CD14-positive monocyte (primary cell): Measurements from ENCODE around the gene C19orf67. TPM values are rescaled to one million over a fixed set of nuclear protein-coding genes. Genes with fewer than 3 reads are reported as not detected.

Experiments used
- DNase-seq, 3 donors: peaks; one replicate each; pipeline ENCODE4 v3.0.0-alpha.2; 2011 to 2022
- H2AFZ ChIP-seq: 2 replicates; pipeline ENCODE4 v1.6.0; 2012; ENCODE audit warnings: mild to moderate bottlenecking, low read depth, low read length, inconsistent platforms; ENCODE audit not compliant: insufficient read depth, poor library complexity, severe bottlenecking
- H3K27ac ChIP-seq, 2 donors: 1 replicate in 1 of 2; 2 replicates in 1 of 2; pipeline ENCODE4 v1.5.1; 2012 to 2013; ENCODE audit warnings: low read length in 2 of 2, control low read depth in 1 of 2, inconsistent platforms in 1 of 2, low read depth in 1 of 2, mild to moderate bottlenecking in 1 of 2
- H3K27me3 ChIP-seq, 2 donors: one replicate each; pipeline versions ENCODE4 v1.6.0 to v1.6.1; 2011 to 2013; ENCODE audit warnings: low read length in 2 of 2; ENCODE audit not compliant: control insufficient read depth in 2 of 2, insufficient read depth in 2 of 2
- H3K36me3 ChIP-seq, 2 donors: replicated peaks in 1 of 2; 1 replicate in 1 of 2; 2 replicates in 1 of 2; pipeline versions ENCODE4 v1.5.1 to v1.6.1; 2012 to 2013; ENCODE audit warnings: low read length in 2 of 2, control low read depth in 1 of 2, inconsistent platforms in 1 of 2, mild to moderate bottlenecking in 1 of 2; ENCODE audit not compliant: insufficient read depth in 2 of 2, control insufficient read depth in 1 of 2
- H3K4me1 ChIP-seq, 2 donors: 1 replicate in 1 of 2; 2 replicates in 1 of 2; pipeline versions ENCODE4 v1.5.1 to v1.6.1; 2012 to 2013; ENCODE audit warnings: low read length in 2 of 2, control low read depth in 1 of 2, inconsistent platforms in 1 of 2, mild to moderate bottlenecking in 1 of 2, moderate library complexity in 1 of 2; ENCODE audit not compliant: insufficient read depth in 2 of 2, control insufficient read depth in 1 of 2
- H3K4me2 ChIP-seq: replicated peaks from 2 replicates; pipeline ENCODE3; 2012; ENCODE audit warnings: low read length, moderate library complexity, mild to moderate bottlenecking; ENCODE audit not compliant: poor library complexity, severe bottlenecking; ENCODE audit errors: extremely low read depth
- H3K4me3 ChIP-seq, 3 experiments: fragments of 200-600 bp in 1 of 3; sonication (generic) in 1 of 3; replicated peaks in 1 of 3; 1 replicate in 2 of 3; 2 replicates in 1 of 3; pipeline ENCODE4 v1.5.1; 2011 to 2013; ENCODE audit warnings: low read length in 3 of 3, mild to moderate bottlenecking in 3 of 3, control low read depth in 2 of 3, low read depth in 2 of 3, inconsistent platforms in 1 of 3, moderate library complexity in 1 of 3
- H3K79me2 ChIP-seq: 2 replicates; pipeline ENCODE4 v1.6.0; 2012; ENCODE audit warnings: mild to moderate bottlenecking, control low read depth, inconsistent platforms, low read length, moderate library complexity; ENCODE audit not compliant: insufficient read depth
- H3K9ac ChIP-seq: 2 replicates; pipeline ENCODE4 v1.6.0; 2017; ENCODE audit warnings: low read length, mild to moderate bottlenecking; ENCODE audit not compliant: insufficient read depth, poor library complexity, severe bottlenecking
- H3K9me3 ChIP-seq, 2 donors: replicated peaks in 1 of 2; 1 replicate in 1 of 2; 2 replicates in 1 of 2; pipeline versions ENCODE4 v1.5.1 to v1.6.1; 2012 to 2013; ENCODE audit warnings: low read length in 2 of 2, control low read depth in 1 of 2; ENCODE audit not compliant: control insufficient read depth in 1 of 2, insufficient read depth in 1 of 2
- H4K20me1 ChIP-seq: 2 replicates; pipeline ENCODE4 v1.6.0; 2012; ENCODE audit warnings: mild to moderate bottlenecking, low read length, control low read depth, moderate library complexity; ENCODE audit not compliant: insufficient read depth
- H3K27ac Mint-ChIP-seq, 7 donors: one replicate each; pipeline ENCODE4 v1.8.0; 2020; ENCODE audit warnings: mild to moderate bottlenecking in 7 of 7, mixed read lengths in 7 of 7, moderate library complexity in 6 of 7, inconsistent platforms in 2 of 7
- H3K27me3 Mint-ChIP-seq, 3 donors: one replicate each; pipeline ENCODE4 v1.8.0; 2021 to 2022; ENCODE audit warnings: low read depth in 3 of 3, mild to moderate bottlenecking in 3 of 3, mixed read lengths in 3 of 3, moderate library complexity in 3 of 3, inconsistent platforms in 1 of 3
- H3K36me3 Mint-ChIP-seq, 2 donors: one replicate each; pipeline ENCODE4 v1.8.0; 2020; ENCODE audit warnings: mixed read lengths in 2 of 2, inconsistent platforms in 1 of 2, mild to moderate bottlenecking in 1 of 2
- H3K4me1 Mint-ChIP-seq: one replicate; pipeline ENCODE4 v1.8.0; 2020; ENCODE audit warnings: mild to moderate bottlenecking, mixed read lengths
- H3K4me3 Mint-ChIP-seq, 2 donors: one replicate each; pipeline ENCODE4 v1.8.0; 2020; ENCODE audit warnings: mild to moderate bottlenecking in 2 of 2, mixed read lengths in 2 of 2, moderate library complexity in 1 of 2
- H3K9me3 Mint-ChIP-seq, 7 donors: one replicate each; pipeline ENCODE4 v1.8.0; 2020 to 2022; ENCODE audit warnings: mixed read lengths in 7 of 7, mild to moderate bottlenecking in 6 of 7, moderate library complexity in 6 of 7, inconsistent platforms in 2 of 7
- CTCF ChIP-seq: fragments of 200-600 bp; IDR thresholded peaks from one replicate; pipeline ENCODE4 v1.8.0; 2022; ENCODE audit warnings: antibody characterized with exemption, mild to moderate bottlenecking
- WGBS: methylation state at CpG from one replicate; pipeline ENCODE4 v1.1.5; 2013; ENCODE audit warnings: missing lambda C conversion rate; ENCODE audit not compliant: insufficient coverage; 5-methylcytosine and 5-hydroxymethylcytosine counted together
- intact Hi-C, 2 donors: fragments of 100-400 bp; cut with micrococcal nuclease; formaldehyde crosslinking; loops; one replicate each; pipeline versions ENCODE4 v1.15.0 to v1.15.1; 2023
- polyA plus RNA-seq, 3 donors: library from polyadenylated mRNA; depleted of rRNA in 1 of 3; unstranded in 2 of 3; stranded (reverse) in 1 of 3; fragments of 300-500 nt in 2 of 3; fragments of >200 nt in 1 of 3; fragmentation: Illumina TruSeq in 2 of 3; gene quantifications; 1 replicate in 2 of 3; 2 replicates in 1 of 3; pipeline ENCODE4 v1.2.3, GENCODE V29; 2012 to 2021

C19orf67 gene
- polyA plus RNA-seq, 3 donors, result not detected

- peaks cover 0 to 5% (median 2%) of the 10 kb centered on the region in 3 donors for H3K27me3 Mint-ChIP-seq
- no peaks in the 10 kb centered on the region for H4K20me1 ChIP-seq
- H3K4me2 ChIP-seq, result peak overlapping the region; percentile 100
- no peaks in the 10 kb centered on the region for H3K9me3 ChIP-seq
- H2AFZ ChIP-seq, result peak overlapping the region; percentile 96
- peak overlapping the region; percentile 79 to 96 (median 82) for H3K4me3 ChIP-seq
- peaks cover 41% of the 10 kb centered on the region for H3K4me1 Mint-ChIP-seq
- peak overlapping the region; percentile 85 for H3K27ac ChIP-seq
- peak overlapping the region; percentile 81 for H3K9ac ChIP-seq
- peaks cover 0 to 3% of the 10 kb centered on the region in 2 donors for H3K36me3 Mint-ChIP-seq
- H3K79me2 ChIP-seq, result no peaks in the 10 kb centered on the region
- WGBS, result under 1% methylated on average over 48 of the region's 50 CpGs
- no peak for TF ChIP-seq CTCF
- H3K9me3 Mint-ChIP-seq, result no peaks in the 10 kb centered on the region
- intact Hi-C loops, result loop anchor here (1.0 to 5.0 kb wide), 4 partner anchors 36 to 75 kb away; partner anchors contain the start of genes PRKACA (in 2 of the 2), ASF1B (in 1 of the 2) and RFX1 (in 1 of the 2)
- peak overlapping the region; percentile 91 to 98 (median 94) for H3K27ac Mint-ChIP-seq
- no peaks in the 10 kb centered on the region for H3K36me3 ChIP-seq
- DNase-seq, result peak; percentile 99 to 100 (median 99)
- H3K4me3 Mint-ChIP-seq, result peak overlapping the region; percentile 88 to 95
- H3K27me3 ChIP-seq, result no peaks in the 10 kb centered on the region
- H3K4me1 ChIP-seq, result peaks cover 55 to 62% of the 10 kb centered on the region in 2 donors
Measured at GRCh38 chr19:14080887-14081796, 4.4 kb downstream of the C19orf67 start.

- Histone ChIP-seq H3K9me3 (no peaks in the 10 kb centered on the region), H2AFZ (no peak overlapping the region), H3K9ac (no peak overlapping the region), H3K79me2 (no peaks in the 10 kb centered on the region), H4K20me1 (no peaks in the 10 kb centered on the region), H3K27ac (peak overlapping the region; percentile 75 to 81), H3K4me2 (peak overlapping the region; percentile 54), H3K36me3 (no peaks in the 10 kb centered on the region), H3K4me3 (peak overlapping the region in 1 of 3 experiments; percentile 51), H3K27me3 (peaks cover 0 to 6% of the 10 kb centered on the region in 2 donors), H3K4me1 (peaks cover 80 to 88% of the 10 kb centered on the region in 2 donors)
- H3K4me3 Mint-ChIP-seq, result peak overlapping the region; percentile 31 to 46
- intact Hi-C loops, result no loop called here
- peaks cover 3 to 17% (median 15%) of the 10 kb centered on the region in 3 donors for H3K27me3 Mint-ChIP-seq
- no peak for TF ChIP-seq CTCF
- H3K27ac Mint-ChIP-seq, result peak overlapping the region; percentile 75 to 89 (median 85)
- H3K4me1 Mint-ChIP-seq, result peaks cover 65% of the 10 kb centered on the region
- peak; percentile 69 to 81 (median 77) for DNase-seq
- no peaks in the 10 kb centered on the region for H3K36me3 Mint-ChIP-seq
- no CpG with 5 or more reads among the region's 2 CpGs for WGBS
- H3K9me3 Mint-ChIP-seq, result no peaks in the 10 kb centered on the region
Measured at GRCh38 chr19:14078411-14078810, 7.2 kb downstream of the C19orf67 start.
